ENCODE measurements around the gene HS3ST5. TPM values are rescaled to one million over a fixed set of nuclear protein-coding genes. Genes with fewer than 3 reads are reported as not detected.

HS3ST5 gene
- total RNA-seq, 1 experiment from 2014 or later, result 14.4 TPM

- Histone ChIP-seq H3K79me2 (ENCODE audit: insufficient read depth, low read length) (no peaks in the 10 kb centered on the region), H2AFZ (ENCODE audit: low read length) (no peak overlapping the region), H3K18ac (ENCODE audit: insufficient read length, low read depth, low read length) (no peak overlapping the region), H3K9ac (ENCODE audit: extremely low read depth, insufficient read length, low read length) (no peak overlapping the region), H2BK12ac (ENCODE audit: insufficient read length, low read depth, low read length) (no peak overlapping the region), H3K4me1 (ENCODE audit: insufficient read depth, low read length) (peaks cover 2% of the 10 kb centered on the region; the same call in 1 of the 2 replicates), H2AK5ac (ENCODE audit: insufficient read length, low read length) (no peak overlapping the region), H4K8ac (replicated peaks; ENCODE audit: insufficient read length, low read depth, low read length) (no peak overlapping the region), H2BK5ac (ENCODE audit: insufficient read length, low read length) (no peak overlapping the region), H3T11ph (ENCODE audit: low read length) (no peak overlapping the region), H3K4ac (ENCODE audit: low read depth, low read length) (no peak overlapping the region), H4K5ac (ENCODE audit: insufficient read length, low read depth, low read length) (no peak overlapping the region), H3K56ac (ENCODE audit: insufficient read length, low read depth, low read length) (no peak overlapping the region), H3K27ac (ENCODE audit: insufficient read length, low read depth, low read length) (no peak overlapping the region), H3K14ac (ENCODE audit: insufficient read depth, low read length) (no peak overlapping the region), H3K4me2 (ENCODE audit: insufficient read depth, insufficient read length, low read length) (no peak overlapping the region), H3K79me1 (ENCODE audit: insufficient read depth, low read depth, low read length, poor library complexity, severe bottlenecking) (no peaks in the 10 kb centered on the region), H4K20me1 (ENCODE audit: control insufficient read depth, insufficient read depth, insufficient read length) (no peaks in the 10 kb centered on the region), H3K23me2 (ENCODE audit: insufficient read length, low read depth, low read length, poor library complexity, severe bottlenecking) (no peaks in the 10 kb centered on the region), H2BK15ac (ENCODE audit: low read depth, low read length) (no peak overlapping the region), H4K91ac (ENCODE audit: insufficient read length, low read depth, low read length) (no peak overlapping the region), H2BK20ac (ENCODE audit: low read depth, low read length, poor library complexity, severe bottlenecking) (no peak overlapping the region), H3K9me3 (ENCODE audit: control insufficient read depth, low read depth, low read length) (no peaks in the 10 kb centered on the region), H3K23ac (ENCODE audit: insufficient read length, low read depth, low read length) (no peak overlapping the region), H3K27me3 (ENCODE audit: insufficient read depth, low read length) (no peaks in the 10 kb centered on the region), H2BK120ac (ENCODE audit: low read depth, low read length, poor library complexity, severe bottlenecking) (no peak overlapping the region)
- no peaks in the 10 kb centered on the region for H3K27me3 Mint-ChIP-seq (ENCODE audit: low read depth)
- no peak for TF ChIP-seq CTCF (conservative IDR thresholded peaks at IDR 0.05)
- H3K9me3 Mint-ChIP-seq, result peaks cover 6 to 15% of the 10 kb centered on the region in 2 experiments; a peak in 4 of 5 replicates
- no peak overlapping the region for H3K27ac Mint-ChIP-seq
- peaks cover 18 to 52% (median 34%) of the 10 kb centered on the region in 3 experiments for H3K36me3 Mint-ChIP-seq (ENCODE audit: insufficient read depth in 1 of 3, low read depth in 3 of 3)
- no CpG with 5 or more reads among the region's 3 CpGs for WGBS (ENCODE audit: extremely low coverage, insufficient read length, low lambda C conversion rate)
- DNase-seq, result no peak
- no peak overlapping the region for H3K4me3 Mint-ChIP-seq
- peaks cover 25 to 30% of the 10 kb centered on the region in 2 experiments for H3K4me1 Mint-ChIP-seq
Measured at GRCh38 chr6:114216789-114217467, 125.9 kb downstream of the HS3ST5 start.
